Stimulated activated CD8-positive, alpha-beta memory T cell treated with anti-CD3 and anti-CD28 coated beads, Interleukin-7, amount 100 ng/mL, for 48 hours (primary cell): Measurements from ENCODE around the gene NEMP2.
"Not testable (repeated sequence)": the region's sequence is repeated elsewhere in the genome, so short reads cannot be mapped to it uniquely, and the experiment has no call there.

ENCODE experiments used
- DNase-seq, 2 donors: peaks; one replicate each; pipeline ENCODE4 v3.0.0-alpha.2; 2020; ENCODE audit warnings: low read depth in 1 of 2; ENCODE audit errors: extremely low read depth in 1 of 2

NEMP2 gene

DNA sequence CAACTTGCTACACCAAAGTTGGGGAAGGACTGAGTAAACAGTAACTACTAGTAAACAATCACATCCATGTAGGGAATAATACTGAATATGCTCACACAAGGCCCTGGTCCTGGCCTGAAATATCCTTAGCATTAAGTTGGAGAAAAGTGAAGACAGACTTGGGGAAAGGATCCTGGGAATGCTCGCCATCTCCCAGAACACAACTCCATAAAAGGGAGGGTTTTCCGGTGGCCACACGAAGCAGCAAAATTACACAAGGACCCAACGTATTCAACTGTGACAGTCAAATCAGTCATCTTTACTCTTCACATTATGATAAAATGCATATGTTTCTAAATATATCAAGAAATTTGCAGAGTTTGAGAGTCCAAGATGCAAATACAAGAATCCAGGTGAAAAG lies 7.3 kb downstream of the NEMP2 start:
- DNase-seq = no peak

DNA sequence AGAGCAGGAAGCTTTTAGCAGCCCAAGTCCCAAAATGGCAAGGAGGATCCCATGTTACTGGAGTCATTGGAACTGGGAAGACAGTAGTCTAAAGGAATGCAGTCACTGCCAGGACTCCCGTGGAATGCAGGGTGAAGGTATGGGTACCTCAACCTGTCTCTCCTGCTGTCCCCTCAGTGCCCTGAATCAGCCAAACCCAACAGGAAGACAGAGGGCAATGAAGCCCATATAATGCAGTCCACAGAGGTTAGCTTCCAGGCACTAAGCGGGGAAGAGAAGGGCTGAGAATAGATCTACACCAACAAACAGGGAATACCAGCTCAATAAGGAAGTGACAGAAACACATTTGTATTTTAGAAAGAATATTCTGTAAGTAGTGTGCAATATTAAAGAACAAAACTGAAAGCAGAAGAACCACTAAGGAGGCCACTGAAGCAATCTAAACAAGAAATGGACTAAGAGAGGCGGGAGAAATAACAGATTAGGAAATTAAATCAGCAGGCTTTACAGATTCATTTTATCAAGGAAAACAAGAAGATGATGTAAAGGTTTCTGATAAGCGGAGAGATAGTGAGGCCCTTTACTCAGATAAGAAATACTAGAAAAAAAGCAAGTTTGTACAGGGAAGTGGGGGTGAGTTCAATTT lies 8.3 kb downstream of the NEMP2 start:
- DNase-seq = no peak

DNA sequence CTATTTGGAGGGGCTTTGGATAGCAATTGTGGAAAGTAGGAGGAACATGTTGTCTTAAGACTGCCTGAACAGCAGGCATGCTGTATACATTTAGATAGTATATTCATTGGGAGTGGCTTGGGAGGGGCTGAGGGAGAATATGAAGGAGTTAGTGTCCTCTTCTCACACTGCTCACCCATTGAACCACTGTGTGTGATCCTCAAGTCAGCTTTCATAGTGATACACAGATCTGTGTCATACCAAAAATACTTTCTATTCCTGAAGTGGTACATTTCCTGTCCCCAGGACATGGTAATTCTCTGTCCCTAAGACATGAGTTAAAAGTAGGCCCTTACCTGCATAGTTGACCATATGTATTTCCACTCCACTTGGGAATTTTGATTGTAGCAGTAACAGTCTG lies 9.6 kb downstream of the NEMP2 start:
- no peak for DNase-seq

DNA sequence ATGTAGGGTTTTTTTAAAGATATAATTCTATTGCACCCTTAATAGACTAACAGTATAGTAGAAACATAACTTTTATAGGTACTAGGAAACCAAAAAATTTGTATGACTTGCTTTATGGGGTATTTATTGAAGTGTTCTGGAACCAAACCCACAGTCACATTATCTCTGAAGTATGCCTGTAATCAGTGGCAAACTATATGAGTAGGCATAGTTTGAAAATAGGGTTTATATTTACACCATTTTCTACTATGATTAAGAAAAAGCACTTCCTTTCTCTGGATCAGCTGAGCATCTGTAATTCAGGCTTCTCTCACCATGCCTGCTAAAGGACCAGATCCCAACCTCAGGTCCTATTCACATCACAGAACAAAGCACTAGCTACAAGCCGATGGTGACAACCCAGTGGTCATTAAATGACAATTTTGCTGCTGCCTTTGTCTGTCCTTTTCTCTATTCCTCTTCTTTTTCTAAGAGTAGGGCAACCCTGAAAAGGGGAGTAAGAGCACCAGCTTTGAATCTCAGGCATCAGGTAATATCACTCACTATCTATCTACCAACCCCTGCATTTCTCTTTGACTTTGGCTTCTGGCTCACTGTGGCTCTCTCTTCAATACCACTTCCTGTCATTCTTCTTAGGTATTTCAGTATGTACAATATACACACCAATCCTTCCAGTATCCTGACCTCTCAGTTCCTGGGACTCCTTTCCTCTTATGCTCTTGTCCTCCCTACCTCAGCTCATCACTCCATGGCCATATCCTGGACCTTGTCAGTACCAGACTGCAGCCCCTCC lies 14.4 kb downstream of the NEMP2 start:
- DNase-seq = no peak

- no peak for DNase-seq
Measured at GRCh38 chr2:190517468-190517867, 17.1 kb downstream of the NEMP2 start.

GRCh38 chr2:190515687-190516086 lies 18.8 kb downstream of the NEMP2 start:
- no peak for DNase-seq

DNA sequence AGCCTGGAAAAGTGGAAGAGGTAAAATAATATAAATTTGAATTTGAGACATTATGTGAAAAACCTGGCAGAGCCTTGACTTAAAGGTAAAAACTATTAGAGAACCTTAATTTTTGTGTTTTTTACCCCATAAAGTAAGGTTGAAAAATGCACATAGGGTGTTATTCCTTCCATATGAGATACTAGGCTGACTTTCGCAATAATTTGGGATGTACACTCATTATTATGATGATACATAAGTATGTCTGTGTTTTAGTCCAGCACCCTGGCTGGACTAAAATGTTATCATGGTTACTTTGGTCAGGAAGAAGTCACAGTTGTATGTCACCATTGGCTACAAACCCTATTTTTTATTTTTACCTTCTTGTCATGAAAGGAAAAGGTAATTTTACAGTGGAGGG lies 19.8 kb downstream of the NEMP2 start:
- DNase-seq = no peak

- no peak for DNase-seq
Measured at GRCh38 chr2:190513877-190514276, 20.6 kb downstream of the NEMP2 start.

- DNase-seq = no peak
Measured at GRCh38 chr2:190512539-190513095, 21.9 kb downstream of the NEMP2 start.

DNA sequence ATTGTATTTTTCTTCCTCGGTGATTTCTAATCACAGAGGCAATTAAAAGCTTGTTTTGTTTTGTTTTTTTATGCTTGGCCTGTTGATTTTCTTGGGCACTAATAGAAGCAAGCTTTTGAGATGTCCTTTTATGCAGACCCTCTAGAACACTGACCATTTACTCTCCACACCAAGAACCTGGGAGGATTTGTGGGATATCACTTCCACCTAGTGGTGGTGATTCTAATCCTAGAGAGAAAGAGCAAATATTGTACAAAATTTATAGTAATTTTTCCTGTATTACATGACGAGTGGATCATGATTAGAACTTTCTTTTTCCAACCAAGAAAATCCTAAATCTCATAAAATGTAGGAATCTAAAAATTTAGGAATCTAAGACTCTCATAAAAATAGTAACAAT lies 23.4 kb downstream of the NEMP2 start:
- DNase-seq = no peak

GRCh38 chr2:190509895-190510294 lies 24.6 kb downstream of the NEMP2 start:
- not testable (repeated sequence) for DNase-seq

- no peak for DNase-seq
Measured at GRCh38 chr2:190507135-190507534, 27.4 kb downstream of the NEMP2 start.

DNA sequence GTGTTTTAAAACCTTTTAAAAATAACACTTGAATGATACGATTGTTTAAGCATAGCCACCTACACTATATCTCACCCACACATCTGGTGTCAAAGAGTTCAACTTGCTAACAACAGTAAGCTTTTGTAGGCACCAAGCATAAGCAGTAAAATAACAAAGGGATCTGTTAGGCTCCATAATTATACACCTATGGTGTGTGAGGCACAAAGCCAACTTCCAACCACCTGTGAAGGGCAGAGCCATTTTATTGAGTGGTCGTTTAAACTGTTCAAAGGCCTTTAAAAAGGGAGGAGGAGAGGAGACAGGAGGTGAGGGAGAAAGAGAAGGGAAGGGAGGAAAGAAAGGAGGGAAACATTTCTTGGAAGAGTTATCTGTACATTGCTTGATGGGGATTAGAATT lies 27.9 kb downstream of the NEMP2 start:
- DNase-seq = no peak

- DNase-seq = no peak
Measured at GRCh38 chr2:190505696-190506095, 28.8 kb downstream of the NEMP2 start.

- DNase-seq = no peak
Measured at GRCh38 chr2:190504912-190505311, 29.6 kb downstream of the NEMP2 start.

- no peak for DNase-seq
Measured at GRCh38 chr2:190503088-190503487, 31.4 kb downstream of the NEMP2 start.

DNA sequence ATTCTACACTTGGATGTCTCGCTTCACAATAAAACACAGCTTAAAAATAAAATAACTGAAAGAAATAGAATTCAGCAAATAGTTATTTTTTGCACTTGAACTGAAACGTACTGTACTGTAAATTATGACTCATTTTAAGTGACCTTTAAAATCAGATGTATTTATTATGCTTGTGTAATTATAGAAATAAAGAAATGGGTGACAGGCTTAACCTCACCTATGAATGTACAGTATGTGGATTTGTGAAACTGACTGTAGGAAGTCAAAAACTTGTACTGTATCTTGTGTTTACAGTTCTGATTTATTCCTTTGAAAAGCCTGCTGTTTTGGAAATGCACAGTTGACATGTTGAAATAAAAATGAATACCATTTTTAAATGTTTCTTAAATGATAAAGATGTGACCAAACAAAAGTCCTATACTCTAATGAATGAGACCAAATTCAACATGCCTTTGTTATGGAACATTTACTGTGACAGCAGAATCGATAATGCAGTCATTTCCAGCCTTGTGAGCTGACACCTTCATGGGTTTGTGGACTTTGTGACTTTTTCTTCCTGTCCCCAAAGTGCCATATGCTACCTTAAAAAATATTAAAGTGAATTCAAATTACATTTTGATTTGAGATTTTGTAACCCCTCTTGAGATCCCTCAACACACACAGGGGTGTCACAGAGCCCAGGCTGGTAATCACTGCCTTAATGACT lies 32.7 kb downstream of the NEMP2 start:
- DNase-seq = no peak

DNA sequence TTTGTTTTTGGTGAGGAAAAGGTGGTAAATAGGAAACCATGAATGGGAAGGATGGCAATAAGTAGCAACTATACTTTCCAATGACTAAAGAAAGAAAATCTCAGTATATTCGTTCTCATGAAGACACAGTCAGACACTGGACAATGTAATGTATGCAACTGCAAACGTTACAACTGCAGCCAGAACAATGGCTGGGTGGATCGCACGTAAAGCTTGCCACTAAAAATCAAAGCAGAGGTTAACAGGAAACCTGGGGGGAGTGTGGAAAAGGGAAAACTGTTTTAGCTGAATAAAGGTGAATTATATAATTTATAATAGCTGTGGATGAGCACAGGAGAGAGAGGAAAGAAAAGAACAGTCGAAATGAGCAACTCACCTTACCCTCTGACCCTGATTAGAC lies 33.3 kb downstream of the NEMP2 start:
- no peak for DNase-seq

DNA sequence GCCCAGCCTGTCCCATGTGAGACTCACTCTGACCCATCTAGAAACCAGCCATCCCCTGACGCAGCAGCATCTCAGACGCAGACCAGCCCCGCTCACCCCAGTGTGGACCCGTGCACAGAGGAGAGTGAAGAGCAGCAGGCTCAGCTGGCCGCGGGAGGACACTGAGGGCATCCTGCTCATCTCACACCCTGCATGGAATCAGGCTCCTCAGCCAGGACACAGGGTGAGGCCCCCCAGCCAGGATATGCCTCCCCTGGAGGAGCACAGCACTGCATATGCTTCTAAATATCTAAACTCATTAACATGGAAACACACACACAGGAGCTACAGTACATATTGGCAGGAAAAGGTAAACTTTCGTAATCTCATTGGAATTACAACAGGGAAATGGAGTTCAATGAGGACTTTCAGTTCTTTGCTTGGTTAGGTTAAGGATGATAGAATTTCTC lies 34.4 kb downstream of the NEMP2 start:
- no peak for DNase-seq

- DNase-seq = no peak
Measured at GRCh38 chr2:190499273-190499672, 35.2 kb downstream of the NEMP2 start.

GRCh38 chr2:190497428-190497827 lies 37.1 kb downstream of the NEMP2 start:
- DNase-seq = no peak
